Choroid plexus epithelial cell (primary cell): ENCODE results near the gene EPRS1.
"Not testable (repeated sequence)": the region's sequence is repeated elsewhere in the genome, so short reads cannot be mapped to it uniquely, and the experiment has no call there.

Experiments
- DNase-seq: peaks from one replicate; pipeline ENCODE4 v3.0.0-alpha.2; 2010; ENCODE audit warnings: low read depth
- H3K4me3 ChIP-seq: 2 replicates; pipeline ENCODE4 v1.5.1; 2011; ENCODE audit warnings: low read depth, mild to moderate bottlenecking, control low read depth, low read length, moderate library complexity
- TF ChIP-seq, protein P1 (sequence below): conservative IDR thresholded peaks from 2 replicates; pipeline ENCODE4 v1.5.1; 2011; ENCODE audit warnings: low read depth, mild to moderate bottlenecking, control low read depth, inconsistent platforms, low read length, moderate library complexity

Gene EPRS1

DNA sequence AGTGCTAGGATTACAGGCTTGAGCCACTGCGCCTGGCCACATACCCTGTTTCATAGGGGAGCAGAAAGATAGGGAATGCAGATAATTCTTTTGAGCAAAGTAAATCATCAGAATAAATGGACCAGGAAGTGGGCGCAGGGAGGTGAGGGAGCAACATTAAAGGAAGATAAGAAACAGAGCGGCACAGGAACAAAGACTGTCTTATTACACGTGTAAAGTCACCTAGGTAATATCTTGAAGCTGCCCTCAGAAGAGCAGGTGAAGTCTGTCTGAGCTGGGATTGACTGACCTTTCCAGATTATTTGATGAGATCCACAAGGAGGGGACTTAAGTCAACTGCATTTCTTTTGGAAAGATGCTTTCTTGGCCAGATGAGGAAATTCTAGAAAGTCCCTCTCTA is 7.7 kb downstream of the EPRS1 start:
- H3K4me3 ChIP-seq = no peak overlapping the region
- TF ChIP-seq, protein P1, sequence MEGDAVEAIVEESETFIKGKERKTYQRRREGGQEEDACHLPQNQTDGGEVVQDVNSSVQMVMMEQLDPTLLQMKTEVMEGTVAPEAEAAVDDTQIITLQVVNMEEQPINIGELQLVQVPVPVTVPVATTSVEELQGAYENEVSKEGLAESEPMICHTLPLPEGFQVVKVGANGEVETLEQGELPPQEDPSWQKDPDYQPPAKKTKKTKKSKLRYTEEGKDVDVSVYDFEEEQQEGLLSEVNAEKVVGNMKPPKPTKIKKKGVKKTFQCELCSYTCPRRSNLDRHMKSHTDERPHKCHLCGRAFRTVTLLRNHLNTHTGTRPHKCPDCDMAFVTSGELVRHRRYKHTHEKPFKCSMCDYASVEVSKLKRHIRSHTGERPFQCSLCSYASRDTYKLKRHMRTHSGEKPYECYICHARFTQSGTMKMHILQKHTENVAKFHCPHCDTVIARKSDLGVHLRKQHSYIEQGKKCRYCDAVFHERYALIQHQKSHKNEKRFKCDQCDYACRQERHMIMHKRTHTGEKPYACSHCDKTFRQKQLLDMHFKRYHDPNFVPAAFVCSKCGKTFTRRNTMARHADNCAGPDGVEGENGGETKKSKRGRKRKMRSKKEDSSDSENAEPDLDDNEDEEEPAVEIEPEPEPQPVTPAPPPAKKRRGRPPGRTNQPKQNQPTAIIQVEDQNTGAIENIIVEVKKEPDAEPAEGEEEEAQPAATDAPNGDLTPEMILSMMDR = no peak
- no peak for DNase-seq

DNA sequence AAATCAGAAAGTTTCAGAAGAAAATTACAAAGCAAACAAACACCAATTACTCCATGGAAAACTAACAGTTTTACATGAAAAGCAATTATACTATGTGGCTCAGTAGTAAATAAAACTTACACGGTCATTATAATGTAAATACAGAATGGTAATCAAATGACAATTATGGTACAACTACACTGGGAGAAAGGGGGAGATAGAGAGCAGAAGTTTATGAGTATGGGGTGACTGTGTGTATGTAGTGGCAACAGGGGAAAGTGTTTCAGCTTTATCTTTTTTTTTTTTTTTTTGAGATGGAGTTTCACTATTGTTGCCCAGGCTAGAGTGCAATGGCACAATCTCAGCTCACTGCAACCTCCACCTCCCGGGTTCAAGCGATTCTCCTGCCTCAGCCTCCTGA is 8.5 kb downstream of the EPRS1 start:
- not testable (repeated sequence) for H3K4me3 ChIP-seq, DNase-seq

DNA sequence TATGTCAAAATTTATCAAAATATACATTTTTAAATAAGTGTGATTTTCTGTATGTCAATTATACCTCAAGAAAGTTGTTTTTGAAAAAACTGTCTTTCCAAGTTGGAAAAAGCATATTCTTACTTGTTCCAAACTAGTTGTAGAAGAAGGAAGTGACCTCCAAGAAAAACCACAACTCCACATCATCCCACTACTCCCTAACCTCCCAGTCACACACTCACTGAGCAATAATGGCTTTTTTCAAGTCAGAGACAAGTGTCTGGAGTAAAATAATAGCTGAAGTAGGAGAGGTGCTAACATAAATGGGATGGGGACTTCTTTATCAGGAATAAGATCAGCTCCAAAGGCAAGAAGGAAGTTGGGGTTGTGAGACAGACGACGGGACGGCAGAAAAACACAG is 13.4 kb downstream of the EPRS1 start:
- TF ChIP-seq, protein P1 = no peak
- DNase-seq = no peak
- no peak overlapping the region for H3K4me3 ChIP-seq

DNA sequence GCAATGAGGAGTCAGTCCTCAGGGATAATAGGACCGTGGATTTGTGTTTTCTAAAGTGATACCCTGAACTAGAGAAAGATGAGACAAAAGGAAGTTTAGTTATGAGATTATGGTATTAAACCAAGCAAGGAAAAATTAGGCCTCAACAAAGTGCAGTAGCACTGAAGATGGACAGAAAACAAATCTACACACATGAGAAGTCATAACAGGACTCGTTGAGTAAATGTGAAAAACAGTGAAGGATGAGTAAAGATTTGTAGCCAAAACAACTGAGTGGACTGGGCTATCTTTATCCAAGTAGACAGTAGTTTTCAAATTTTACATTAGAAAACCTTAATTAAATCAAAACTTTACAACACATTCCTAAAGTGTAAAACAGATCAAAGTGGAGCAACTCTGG is 15.0 kb downstream of the EPRS1 start:
- TF ChIP-seq, protein P1 = no peak
- no peak for DNase-seq
- H3K4me3 ChIP-seq = no peak overlapping the region

DNA sequence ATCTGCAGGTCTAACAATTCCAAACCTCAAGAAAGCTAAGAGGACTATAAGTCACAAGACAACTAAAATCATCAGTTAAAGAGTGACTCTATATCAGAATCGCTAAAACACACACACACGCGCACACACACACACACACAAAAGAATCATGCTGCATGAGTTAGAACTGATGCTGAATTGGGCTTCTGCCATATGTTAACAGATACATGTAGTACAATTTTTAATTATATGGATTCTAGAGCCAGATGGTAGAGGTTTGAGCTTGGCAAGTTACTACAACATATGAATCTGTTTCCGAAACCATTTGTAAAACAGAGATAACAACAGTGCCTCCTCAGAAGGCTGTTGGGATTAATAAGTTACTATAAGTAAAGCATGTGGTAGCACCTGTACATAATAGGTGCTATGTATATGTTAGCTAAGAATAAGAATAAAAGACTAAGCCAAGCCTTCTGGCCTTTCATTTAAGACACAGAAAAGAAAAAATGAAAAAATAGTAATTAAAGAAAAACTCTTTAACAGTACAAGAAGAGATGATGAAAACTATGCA is 17.9 kb downstream of the EPRS1 start:
- TF ChIP-seq, protein P1 = no peak
- no peak overlapping the region for H3K4me3 ChIP-seq
- peak; percentile 13 for DNase-seq

DNA sequence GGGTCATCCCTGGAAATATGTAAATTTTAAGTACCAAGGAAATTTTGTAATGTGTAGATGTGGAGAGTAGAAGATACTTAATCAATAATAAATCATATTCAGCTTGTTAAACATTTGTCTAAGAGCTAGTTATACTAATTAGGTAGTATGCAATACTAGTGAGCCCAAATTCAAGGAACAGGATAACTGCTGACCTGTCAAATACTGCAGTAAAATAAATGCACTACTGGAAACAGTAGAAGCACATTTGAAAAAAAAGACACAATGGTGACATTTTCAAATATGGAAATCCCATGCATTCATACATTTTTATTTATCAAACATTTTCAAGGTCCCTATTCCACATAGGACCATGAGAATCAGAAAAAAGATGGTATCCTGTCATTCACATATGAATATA is 27.2 kb downstream of the EPRS1 start:
- no peak for DNase-seq
- TF ChIP-seq, protein P1 = no peak
- H3K4me3 ChIP-seq = no peak overlapping the region

DNA sequence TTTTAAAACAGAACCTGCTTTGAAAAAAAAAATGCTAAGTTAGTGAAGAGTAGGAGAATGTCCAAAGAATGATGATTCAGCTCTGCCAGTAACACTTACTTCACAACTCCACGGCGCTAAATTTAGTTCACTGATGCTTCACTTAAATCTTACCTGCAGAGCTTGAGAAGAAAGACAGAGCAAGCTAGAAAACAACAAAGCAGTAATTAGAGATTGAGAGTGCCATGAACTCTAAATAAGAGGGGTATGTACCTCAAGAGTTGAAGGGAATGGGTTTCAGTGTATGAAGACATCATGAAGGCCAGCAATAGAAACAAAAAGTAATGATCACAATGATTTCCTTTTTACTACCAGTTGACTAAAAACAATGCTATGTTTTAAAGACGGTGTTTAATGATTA is 32.8 kb downstream of the EPRS1 start:
- no peak overlapping the region for H3K4me3 ChIP-seq
- peak; percentile 78 for DNase-seq
- TF ChIP-seq, protein P1 = no peak
